NCI-H187 (cell line): ENCODE measurements around the gene NT5DC2.

ENCODE experiments used
- DNase-seq, 2 experiments: peaks; one replicate each; lab custom pipeline; 2025; lab: John Stamatoyannopoulos, UW

The NT5DC2 gene

GRCh38 chr3:52487788-52488691, 45.6 kb downstream of the NT5DC2 start:
- DNase-seq = no peak

DNA sequence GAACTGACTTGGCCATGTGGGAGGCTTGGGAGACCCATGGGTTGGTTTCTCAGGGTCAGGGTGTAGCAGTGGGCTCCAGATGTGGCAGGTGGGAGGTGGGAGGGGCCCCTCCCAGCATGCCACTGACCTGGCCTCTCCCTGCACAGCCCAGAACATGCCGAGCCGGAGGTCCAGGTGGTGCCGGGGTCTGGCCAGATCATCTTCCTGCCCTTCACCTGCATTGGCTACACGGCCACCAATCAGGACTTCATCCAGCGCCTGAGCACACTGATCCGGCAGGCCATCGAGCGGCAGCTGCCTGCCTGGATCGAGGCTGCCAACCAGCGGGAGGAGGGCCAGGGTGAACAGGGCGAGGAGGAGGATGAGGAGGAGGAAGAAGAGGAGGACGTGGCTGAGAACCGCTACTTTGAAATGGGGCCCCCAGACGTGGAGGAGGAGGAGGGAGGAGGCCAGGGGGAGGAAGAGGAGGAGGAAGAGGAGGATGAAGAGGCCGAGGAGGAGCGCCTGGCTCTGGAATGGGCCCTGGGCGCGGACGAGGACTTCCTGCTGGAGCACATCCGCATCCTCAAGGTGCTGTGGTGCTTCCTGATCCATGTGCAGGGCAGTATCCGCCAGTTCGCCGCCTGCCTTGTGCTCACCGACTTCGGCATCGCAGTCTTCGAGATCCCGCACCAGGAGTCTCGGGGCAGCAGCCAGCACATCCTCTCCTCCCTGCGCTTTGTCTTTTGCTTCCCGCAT, 46.4 kb downstream of the NT5DC2 start:
- no peak for DNase-seq

GRCh38 chr3:52484680-52485461, 48.8 kb downstream of the NT5DC2 start:
- no peak for DNase-seq

GRCh38 chr3:52483577-52484381, 49.9 kb downstream of the NT5DC2 start:
- DNase-seq = no peak

DNA sequence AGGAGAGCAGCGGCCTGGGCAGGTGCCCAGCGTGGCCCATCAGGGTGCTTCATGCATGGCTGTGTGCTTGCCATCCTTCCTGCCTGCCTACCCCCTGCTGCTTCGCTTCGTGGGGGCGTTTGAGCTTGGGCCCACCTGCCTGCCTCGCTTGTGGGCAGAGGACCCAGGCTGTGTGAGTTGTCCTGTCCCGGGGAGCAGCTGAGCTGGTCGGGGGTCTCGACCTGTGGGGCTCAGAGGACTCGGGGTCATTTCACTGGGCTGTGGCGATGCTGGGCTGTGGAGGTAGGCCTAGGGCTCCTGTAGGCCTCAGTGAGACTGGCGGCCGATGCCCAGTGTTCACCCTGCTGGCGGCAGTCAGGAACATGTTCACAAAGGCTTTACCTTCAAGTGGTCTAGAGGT, 50.6 kb downstream of the NT5DC2 start:
- DNase-seq = no peak

- no peak for DNase-seq
Observed at GRCh38 chr3:52481819-52482521, 51.7 kb downstream of the NT5DC2 start.

DNA sequence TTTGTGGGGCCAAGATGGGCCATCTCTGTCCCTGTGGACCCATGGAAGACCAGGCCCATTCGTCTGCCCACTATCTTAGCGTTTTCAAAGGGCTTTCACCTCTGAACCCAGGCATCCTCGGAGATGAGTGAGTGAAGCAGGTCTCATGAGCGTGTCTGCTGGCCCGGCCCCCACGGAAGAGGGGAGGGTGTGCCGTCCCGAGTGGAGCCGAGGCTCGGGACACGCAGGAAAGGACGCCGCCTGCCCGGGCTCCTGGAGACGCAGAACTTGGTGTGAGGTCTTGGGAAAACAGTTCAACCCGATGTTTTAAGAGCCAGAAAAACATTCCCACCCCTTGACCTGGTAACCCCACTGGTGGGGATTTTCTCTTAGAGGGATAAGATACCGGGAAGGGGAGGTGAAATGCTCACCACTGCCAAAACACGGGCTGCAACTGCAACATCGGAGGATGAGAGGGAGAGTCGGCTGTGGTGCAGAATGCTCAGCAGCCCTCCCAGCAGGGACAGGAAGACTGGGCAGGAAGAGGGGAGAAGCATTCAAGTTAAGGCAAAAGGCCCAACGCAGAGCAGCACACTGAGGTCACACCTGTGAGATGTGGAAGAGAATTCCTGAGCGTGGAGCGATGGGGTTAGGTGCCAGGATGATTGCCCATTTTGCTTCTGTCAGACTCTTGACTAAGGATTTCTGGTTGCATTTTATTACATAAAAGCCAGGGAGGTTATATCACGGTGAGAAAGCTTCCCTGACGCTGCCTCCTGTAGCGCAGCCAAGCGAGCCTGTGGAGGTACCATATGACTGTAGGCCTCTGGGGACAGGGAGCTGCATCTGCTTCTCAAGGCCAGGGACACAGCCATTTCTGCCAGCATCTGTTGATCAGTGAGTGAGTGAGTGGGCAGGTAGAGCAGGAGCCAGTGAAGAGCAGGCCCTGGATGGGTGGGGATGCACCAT, 52.6 kb downstream of the NT5DC2 start:
- DNase-seq = no peak

GRCh38 chr3:52479877-52480575, 53.6 kb downstream of the NT5DC2 start:
- no peak for DNase-seq

DNA sequence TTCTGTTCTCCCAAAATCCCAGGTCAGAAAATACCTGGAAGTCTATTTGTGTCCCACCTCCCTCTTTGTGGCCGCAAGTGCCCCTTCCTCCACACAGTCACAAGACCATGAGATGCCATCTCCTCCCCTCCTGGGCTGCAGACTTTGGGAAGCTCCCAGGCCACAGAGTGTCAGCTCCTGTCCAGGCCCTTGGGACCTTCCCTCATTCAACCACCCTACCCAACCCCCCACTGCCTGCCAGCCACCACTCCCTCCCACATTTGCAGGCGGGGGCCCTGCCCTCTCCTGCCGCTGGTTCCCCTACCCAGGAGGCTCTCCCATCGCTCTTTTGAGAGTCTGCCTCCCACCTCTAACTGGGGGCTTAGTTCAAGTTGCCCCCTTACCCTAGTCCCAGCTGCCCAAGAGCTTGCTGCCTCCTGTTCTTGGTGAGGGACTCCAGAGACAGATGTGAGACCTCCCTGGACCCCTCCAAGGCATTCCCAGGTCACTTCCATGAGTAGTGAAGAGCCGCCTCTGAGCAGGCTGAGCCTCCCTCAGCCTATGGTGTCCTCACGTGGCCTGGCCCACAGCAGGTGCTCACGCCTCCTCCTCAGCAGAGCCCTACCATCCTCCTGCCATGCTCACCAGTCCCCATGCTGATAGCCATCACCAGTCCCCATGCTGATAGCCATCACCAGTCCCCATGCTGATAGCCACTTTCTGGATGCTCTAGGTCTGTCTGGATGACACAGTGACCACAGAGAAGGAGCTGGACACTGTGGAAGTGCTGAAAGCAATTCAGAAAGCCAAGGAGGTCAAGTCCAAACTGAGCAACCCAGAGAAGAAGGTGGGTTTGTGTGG, 54.4 kb downstream of the NT5DC2 start:
- DNase-seq = no peak

DNA sequence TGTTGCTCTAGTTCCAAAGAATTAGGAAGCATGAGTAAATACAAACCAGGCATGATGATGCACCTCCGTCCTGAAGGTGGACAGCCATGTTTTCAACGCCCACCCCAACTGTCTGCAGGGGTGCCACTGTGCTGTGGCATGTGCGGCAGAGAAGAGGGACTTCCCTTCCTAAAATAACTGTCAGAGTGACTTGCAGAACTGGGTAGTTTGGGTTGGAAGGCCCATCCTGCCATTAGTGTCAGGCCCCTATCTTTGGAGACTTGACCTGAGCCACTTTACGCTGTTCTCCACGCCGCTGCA, 55.9 kb downstream of the NT5DC2 start:
- no peak for DNase-seq

DNA sequence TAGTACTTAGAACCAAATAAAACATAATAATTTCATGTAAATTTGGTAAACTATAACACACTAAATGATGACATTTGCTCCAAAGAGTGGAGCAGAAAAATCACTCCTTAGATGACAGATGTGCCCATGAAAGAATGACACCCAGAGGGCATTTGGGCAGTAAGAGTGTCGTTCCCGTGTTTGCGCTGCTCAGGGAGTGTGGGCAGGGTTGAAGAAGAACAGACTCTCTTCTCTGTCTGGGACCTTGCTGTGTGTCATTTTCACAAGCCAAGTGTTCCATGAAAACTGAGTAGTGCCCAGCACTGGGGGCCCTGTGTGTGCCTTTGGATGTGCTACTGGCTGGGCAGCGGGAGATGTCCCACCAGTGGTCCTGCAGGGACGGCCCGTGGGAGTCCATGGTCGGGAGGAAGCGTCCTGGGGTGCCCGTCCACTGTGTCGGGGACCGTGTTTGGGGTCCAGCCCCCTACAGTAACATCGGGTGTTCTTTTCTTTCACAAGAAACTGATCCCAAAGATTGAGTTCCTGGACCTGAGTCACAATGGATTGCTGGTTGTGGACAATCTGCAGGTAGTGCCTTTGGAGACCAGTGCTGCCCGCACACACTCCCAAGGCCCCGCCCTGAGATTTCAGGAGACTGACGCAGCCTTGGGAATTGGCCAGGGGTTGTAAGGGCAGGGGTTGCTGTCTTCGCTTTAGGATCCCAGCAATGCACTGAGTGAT, 56.4 kb downstream of the NT5DC2 start:
- no peak for DNase-seq
